GM18502 (cell line): ENCODE measurements around the gene SLC39A9.
"Not testable (repeated sequence)": the region's sequence is repeated elsewhere in the genome, so short reads cannot be mapped to it uniquely, and the experiment has no call there.

ENCODE experiments used
- ATAC-seq: cut with Tn5 transposase; IDR thresholded peaks from one replicate; pipeline ENCODE4 v1.9.1; 2021; ENCODE audit warnings: mild to moderate bottlenecking; ENCODE audit not compliant: unreplicated experiment, poor library complexity

SLC39A9 gene

GRCh38 chr14:69493791-69494190 is 95.3 kb downstream of the SLC39A9 start:
- ATAC-seq, result no peak

- ATAC-seq, result no peak
Measured at GRCh38 chr14:69495341-69495921, 96.9 kb downstream of the SLC39A9 start.

- not testable (repeated sequence) for ATAC-seq
Measured at GRCh38 chr14:69497866-69498265, 99.4 kb downstream of the SLC39A9 start.

GRCh38 chr14:69498286-69498685 is 99.8 kb downstream of the SLC39A9 start:
- ATAC-seq, result not testable (repeated sequence)

- ATAC-seq, result no peak
Measured at GRCh38 chr14:69499436-69499835, 100.9 kb downstream of the SLC39A9 start.

GRCh38 chr14:69500096-69500495 is 101.6 kb downstream of the SLC39A9 start:
- ATAC-seq, result no peak

GRCh38 chr14:69500736-69501135 is 102.2 kb downstream of the SLC39A9 start:
- no peak for ATAC-seq

- ATAC-seq, result no peak
Measured at GRCh38 chr14:69501423-69501838, 102.9 kb downstream of the SLC39A9 start.

- ATAC-seq, result no peak
Measured at GRCh38 chr14:69504775-69505174, 106.3 kb downstream of the SLC39A9 start.

- ATAC-seq, result no peak
Measured at GRCh38 chr14:69505338-69506240, 107.1 kb downstream of the SLC39A9 start.

GRCh38 chr14:69506241-69506595 is 107.7 kb downstream of the SLC39A9 start:
- no peak for ATAC-seq
